ENCODE data around the gene OR2AT4.
"Not testable (repeated sequence)": the region's sequence is repeated elsewhere in the genome, so short reads cannot be mapped to it uniquely, and the experiment has no call there.

OR2AT4 gene

GRCh38 chr11:75068559-75068958 lies 28.1 kb downstream of the OR2AT4 start:
- DNase-seq, result no peak

GRCh38 chr11:75066061-75066460 lies 30.6 kb downstream of the OR2AT4 start:
- DNase-seq, result peak; percentile 3

GRCh38 chr11:75063741-75064314 lies 32.8 kb downstream of the OR2AT4 start:
- no peak for DNase-seq

- DNase-seq, result no peak
Observed at GRCh38 chr11:75059299-75059698, 37.4 kb downstream of the OR2AT4 start.

- no peak for DNase-seq
Observed at GRCh38 chr11:75056814-75057213, 39.9 kb downstream of the OR2AT4 start.

GRCh38 chr11:75055511-75055910 lies 41.2 kb downstream of the OR2AT4 start:
- DNase-seq, result no peak

GRCh38 chr11:75052457-75052856 lies 44.2 kb downstream of the OR2AT4 start:
- no peak for DNase-seq

- no peak for DNase-seq
Observed at GRCh38 chr11:75051043-75051442, 45.6 kb downstream of the OR2AT4 start.

- DNase-seq, result no peak
Observed at GRCh38 chr11:75050516-75050915, 46.2 kb downstream of the OR2AT4 start.

- DNase-seq, result not testable (repeated sequence)
Observed at GRCh38 chr11:75049501-75050266, 47.0 kb downstream of the OR2AT4 start.

GRCh38 chr11:75047191-75047590 lies 49.5 kb downstream of the OR2AT4 start:
- no peak for DNase-seq

GRCh38 chr11:75046668-75047067 lies 50.0 kb downstream of the OR2AT4 start:
- DNase-seq, result not testable (repeated sequence)

GRCh38 chr11:75044381-75045170 lies 52.1 kb downstream of the OR2AT4 start:
- not testable (repeated sequence) for DNase-seq

- not testable (repeated sequence) for DNase-seq
Observed at GRCh38 chr11:75041821-75042220, 54.9 kb downstream of the OR2AT4 start.

GRCh38 chr11:75041263-75041662 lies 55.4 kb downstream of the OR2AT4 start:
- DNase-seq, result no peak

GRCh38 chr11:75040167-75040770 lies 56.4 kb downstream of the OR2AT4 start:
- no peak for DNase-seq

GRCh38 chr11:75035911-75036565 lies 60.6 kb downstream of the OR2AT4 start:
- DNase-seq, result no peak

- DNase-seq, result no peak
Observed at GRCh38 chr11:75035256-75035655, 61.4 kb downstream of the OR2AT4 start.

- DNase-seq, result no peak
Observed at GRCh38 chr11:75033916-75034315, 62.8 kb downstream of the OR2AT4 start.

GRCh38 chr11:75032550-75032935 lies 64.1 kb downstream of the OR2AT4 start:
- no peak for DNase-seq

GRCh38 chr11:75031771-75032549 lies 64.7 kb downstream of the OR2AT4 start:
- DNase-seq, result peak; percentile 58

Measured in fibroblast of skin of abdomen (primary cell).